K562 (cell line): ENCODE data around the gene SMARCB1. TPM values are rescaled to one million over a fixed set of nuclear protein-coding genes. Genes with fewer than 3 reads are reported as not detected.

Source experiments
- BHLHE40 ChIP-seq: IDR thresholded peaks from 2 replicates; pipeline ENCODE4 v1.6.1; 2011; ENCODE audit warnings: low read length, improper control_type of control experiment
- CBX5 ChIP-seq: IDR thresholded peaks from 2 replicates; pipeline ENCODE4 v1.6.1; 2014; ENCODE audit warnings: low read depth, borderline replicate concordance
- CREM ChIP-seq: IDR thresholded peaks from 2 replicates; pipeline ENCODE4 v1.6.1; 2014; ENCODE audit warnings: antibody characterized with exemption, low read depth
- DEAF1 ChIP-seq: fragments of 450-650 bp; formaldehyde crosslinking; IDR thresholded peaks from 2 replicates; pipeline ENCODE4 v1.4.0; 2020; ENCODE audit warnings: mild to moderate bottlenecking, moderate library complexity
- KDM2B ChIP-seq: fragments of 250-450 bp; sonication (Bioruptor Pico); IDR thresholded peaks from 2 replicates; pipeline ENCODE4 v1.8.0; 2021; ENCODE audit warnings: mild to moderate bottlenecking, moderate library complexity
- MCM5 ChIP-seq: fragments of 450-650 bp; IDR thresholded peaks from 2 replicates; pipeline ENCODE4 v1.6.1; 2016; ENCODE audit warnings: low read depth
- NEUROD1 ChIP-seq: fragments of 150-350 bp; IDR thresholded peaks from 2 replicates; pipeline ENCODE4 v1.6.1; 2014; ENCODE audit warnings: borderline replicate concordance, low read length, low read depth; ENCODE audit not compliant: partially characterized antibody
- RB1 ChIP-seq: fragments of 450-650 bp; IDR thresholded peaks from 2 replicates; pipeline ENCODE4 v1.6.1; 2017; ENCODE audit warnings: low read depth, mild to moderate bottlenecking
- SAP30 ChIP-seq: fragments of 200-600 bp; sonication (generic); IDR thresholded peaks from 2 replicates; pipeline ENCODE4 v1.6.1; 2012; ENCODE audit warnings: borderline replicate concordance, low read depth, mild to moderate bottlenecking, moderate library complexity, low read length, control low read depth, inconsistent platforms; ENCODE audit not compliant: insufficient read depth, poor library complexity, severe bottlenecking
- SNIP1 ChIP-seq: fragments of 450-650 bp; IDR thresholded peaks from 2 replicates; pipeline ENCODE4 v1.7.1; 2017; ENCODE audit warnings: low read depth, mild to moderate bottlenecking
- SREBF2 ChIP-seq: sonication (generic); formaldehyde crosslinking; IDR thresholded peaks from 2 replicates; pipeline ENCODE4 v1.4.0; 2020; ENCODE audit warnings: mild to moderate bottlenecking, missing genetic modification reagents
- SRF ChIP-seq, 2 experiments: fragments of 250-450, 450-650 bp in 1 of 2; sonication (Bioruptor Pico) in 1 of 2; sonication (generic) in 1 of 2; formaldehyde crosslinking; IDR thresholded peaks; 2 replicates each; pipeline versions ENCODE4 v1.5.0 to v1.5.1; 2020 to 2022; ENCODE audit warnings: mild to moderate bottlenecking in 1 of 2, missing genetic modification reagents in 1 of 2
- TFAP4 ChIP-seq: sonication (generic); formaldehyde crosslinking; IDR thresholded peaks from 2 replicates; pipeline ENCODE4 v1.8.0; 2022; ENCODE audit warnings: missing genetic modification reagents, mild to moderate bottlenecking, moderate library complexity, borderline replicate concordance
- ZBTB11 ChIP-seq, 3 experiments: fragments of 200-800 bp in 1 of 3; fragments of 250-450 bp in 1 of 3; fragments of 450-650 bp in 1 of 3; sonication (Bioruptor Pico) in 1 of 3; sonication (Bioruptor generic) in 1 of 3; formaldehyde crosslinking in 1 of 3; IDR thresholded peaks; 2 replicates each; pipeline versions ENCODE4 v1.6.1 to v1.8.0; 2016 to 2022; ENCODE audit warnings: mild to moderate bottlenecking in 2 of 3, missing genetic modification characterization in 2 of 3, missing compliant biosample characterization in 1 of 3, moderate library complexity in 1 of 3
- ZFX ChIP-seq: sonication (generic); formaldehyde crosslinking; IDR thresholded peaks from 2 replicates; pipeline ENCODE4 v1.8.0; 2022; ENCODE audit warnings: mild to moderate bottlenecking, missing genetic modification reagents, moderate library complexity
- ZNF263 ChIP-seq: sonication (generic); formaldehyde crosslinking; IDR thresholded peaks from 2 replicates; pipeline ENCODE4 v1.8.0; 2022; ENCODE audit warnings: mild to moderate bottlenecking, missing genetic modification reagents, borderline replicate concordance
- polyA plus RNA-seq, 8 experiments: library from polyadenylated mRNA; depleted of rRNA in 4 of 8; stranded (reverse) in 5 of 8; unstranded in 3 of 8; fragments of >200 nt; fragmentation: Nextera tagmentation in 2 of 8; fragmentation: Illumina TruSeq in 1 of 8; extraction: Ambion mirVana in 2 of 8; extraction: Trizol in 1 of 8; gene quantifications; 2 replicates each; pipeline versions ENCODE4 v1.2.1 to v1.2.3, GENCODE V29; 2011 to 2014; ENCODE audit warnings: inconsistent platforms in 1 of 8, missing spikeins in 1 of 8
- total RNA-seq, 7 experiments: library from RNA; depleted of rRNA in 6 of 7; stranded (reverse); fragments of >200 nt in 6 of 7; fragmentation: Illumina TruSeq in 2 of 7; extraction: Trizol in 2 of 7; gene quantifications; 2 replicates each; pipeline versions ENCODE4 v1.2.1 to v1.2.3, GENCODE V29; 2011 to 2021; ENCODE audit warnings: low replicate concordance in 1 of 7
- TF ChIP-seq, protein P1 (sequence below), 2 experiments: IDR thresholded peaks; 2 replicates each; pipeline ENCODE4 v1.6.1; 2011; ENCODE audit warnings: borderline replicate concordance in 1 of 2, control low read depth in 1 of 2, low read depth in 1 of 2, low read length in 1 of 2, mild to moderate bottlenecking in 1 of 2, mixed read lengths in 1 of 2, moderate library complexity in 1 of 2; ENCODE audit not compliant: insufficient read depth in 1 of 2, insufficient read length in 1 of 2, poor library complexity in 1 of 2, severe bottlenecking in 1 of 2; ENCODE audit errors: extremely low read depth in 1 of 2

The SMARCB1 gene
- total and polyA plus RNA-seq, 9 of the 15 experiments (the other 6 are each of a cell fraction or from before 2014, with no cell fraction given), result 1.2 to 113 (median 65.4) TPM

- no peak for TF ChIP-seq ZBTB11 (CRISPR knock-in tag; IDR thresholded peaks at IDR 0.05)
- peak; percentile 47 for TF ChIP-seq SAP30
- 0 out of 2 replicates have a peak, but pooled peaks have one; percentile 41 for TF ChIP-seq CREM
- TF ChIP-seq ZFX, result 0 out of 2 replicates have a peak, but pooled peaks have one; percentile 35
- TF ChIP-seq SRF (CRISPR knock-in tag; IDR thresholded peaks at IDR 0.05), result no peak
- peak; percentile 91 for TF ChIP-seq RB1
- TF ChIP-seq CBX5, result no peak
- TF ChIP-seq SNIP1, result no peak
- 0 out of 2 replicates have a peak, but pooled peaks have one; percentile 21 for TF ChIP-seq KDM2B (CRISPR knock-in tag)
- no peak for TF ChIP-seq NEUROD1
- TF ChIP-seq TFAP4 (CRISPR knock-in tag), result peak; percentile 58; the same call in 1 of the 2 replicates
- TF ChIP-seq, protein P1, sequence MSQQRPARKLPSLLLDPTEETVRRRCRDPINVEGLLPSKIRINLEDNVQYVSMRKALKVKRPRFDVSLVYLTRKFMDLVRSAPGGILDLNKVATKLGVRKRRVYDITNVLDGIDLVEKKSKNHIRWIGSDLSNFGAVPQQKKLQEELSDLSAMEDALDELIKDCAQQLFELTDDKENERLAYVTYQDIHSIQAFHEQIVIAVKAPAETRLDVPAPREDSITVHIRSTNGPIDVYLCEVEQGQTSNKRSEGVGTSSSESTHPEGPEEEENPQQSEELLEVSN (IDR thresholded peaks at IDR 0.05; ENCODE audit: borderline replicate concordance in 1 of 2, extremely low read depth in 1 of 2, insufficient read depth in 1 of 2, insufficient read length in 1 of 2, low read depth in 1 of 2, low read length in 1 of 2, poor library complexity in 1 of 2, severe bottlenecking in 1 of 2), result peak in 1 of 2 experiments; percentile 54
- TF ChIP-seq SREBF2 (CRISPR knock-in tag), result no peak
- TF ChIP-seq DEAF1 (CRISPR knock-in tag), result peak; percentile 50; the same call in 1 of the 2 replicates
- 0 out of 2 replicates have a peak, but pooled peaks have one; percentile 7 for TF ChIP-seq BHLHE40
- no peak for TF ChIP-seq MCM5
- no peak for TF ChIP-seq ZNF263 (CRISPR knock-in tag)
Observed at GRCh38 chr22:23849009-23850006, 62.5 kb downstream of the SMARCB1 start (continued).
